Stimulated activated CD4-positive, alpha-beta T cell treated with anti-CD3 and anti-CD28 coated beads, Interleukin-1b, Interleukin-23, amount 100 ng/mL, for 24 hours (primary cell): ENCODE data around the gene GPR132.
"Not testable (repeated sequence)": the region's sequence is repeated elsewhere in the genome, so short reads cannot be mapped to it uniquely, and the experiment has no call there.

Experiments
- DNase-seq, 4 experiments: peaks; one replicate each; pipeline ENCODE4 v3.0.0-alpha.2; 2020; ENCODE audit warnings: low read depth in 4 of 4, low spot score in 1 of 4

Gene GPR132

GRCh38 chr14:105065280-105066228, at the start of gene GPR132:
Gene GPR132, minus strand, starts transcription at chr14:105065430. Its CDS starts 10,010 bp downstream, at chr14:105055420.
- peak; percentile 52 to 86 (median 69) for DNase-seq

GRCh38 chr14:105109243-105109642, 44.0 kb upstream of the GPR132 start:
- not testable (repeated sequence) for DNase-seq

- no peak for DNase-seq
Observed at GRCh38 chr14:105108516-105108864, 43.3 kb upstream of the GPR132 start.

GRCh38 chr14:105107781-105108515, 42.7 kb upstream of the GPR132 start:
- no peak for DNase-seq

GRCh38 chr14:105107351-105107750, 42.1 kb upstream of the GPR132 start:
- DNase-seq, result no peak

- DNase-seq, result no peak
Observed at GRCh38 chr14:105105158-105105557, 39.9 kb upstream of the GPR132 start.

GRCh38 chr14:105102893-105103292, 37.7 kb upstream of the GPR132 start:
- no peak for DNase-seq

- no peak for DNase-seq
Observed at GRCh38 chr14:105102361-105102870, 37.2 kb upstream of the GPR132 start.

GRCh38 chr14:105100910-105101309, 35.7 kb upstream of the GPR132 start:
- no peak for DNase-seq

- no peak for DNase-seq
Observed at GRCh38 chr14:105099778-105100177, 34.5 kb upstream of the GPR132 start.

- no peak for DNase-seq
Observed at GRCh38 chr14:105098316-105098715, 33.1 kb upstream of the GPR132 start.

GRCh38 chr14:105097794-105098127, 32.5 kb upstream of the GPR132 start:
- DNase-seq, result no peak

- no peak for DNase-seq
Observed at GRCh38 chr14:105096206-105096875, 31.1 kb upstream of the GPR132 start.

GRCh38 chr14:105095236-105095805, 30.1 kb upstream of the GPR132 start:
- no peak for DNase-seq

- DNase-seq, result no peak
Observed at GRCh38 chr14:105094193-105094907, 29.1 kb upstream of the GPR132 start.

- peak in 3 of 4 experiments; percentile 57 to 84 (median 70) for DNase-seq
Observed at GRCh38 chr14:105093431-105094192, 28.4 kb upstream of the GPR132 start.

GRCh38 chr14:105093038-105093430, 27.8 kb upstream of the GPR132 start:
- DNase-seq, result no peak

GRCh38 chr14:105092171-105093037, 27.2 kb upstream of the GPR132 start:
- no peak for DNase-seq
